Nephron progenitor cell (in vitro differentiated cells): ENCODE data around the gene AGAP3.
A peak's percentile ranks its signal among the peaks of the same experiment; 100 is the strongest.
"Not testable (repeated sequence)": the region's sequence is repeated elsewhere in the genome, so short reads cannot be mapped to it uniquely, and the experiment has no call there.

Experiments
- DNase-seq: peaks from one replicate; pipeline ENCODE4 v3.0.0; 2021
- H3K27ac Mint-ChIP-seq: 2 replicates; pipeline ENCODE4 v1.8.0; 2021; ENCODE audit warnings: mild to moderate bottlenecking, moderate library complexity, mixed read lengths
- H3K27me3 Mint-ChIP-seq: 2 replicates; pipeline ENCODE4 v1.8.0; 2021; ENCODE audit warnings: mild to moderate bottlenecking, low read depth, mixed read lengths; ENCODE audit not compliant: poor library complexity
- H3K36me3 Mint-ChIP-seq: 2 replicates; pipeline ENCODE4 v1.8.0; 2021; ENCODE audit warnings: low read depth, mixed read lengths
- H3K4me1 Mint-ChIP-seq: 2 replicates; pipeline ENCODE4 v1.8.0; 2021; ENCODE audit warnings: mixed read lengths
- H3K4me3 Mint-ChIP-seq: 2 replicates; pipeline ENCODE4 v1.8.0; 2021; ENCODE audit warnings: mild to moderate bottlenecking, moderate library complexity, mixed read lengths
- H3K9me3 Mint-ChIP-seq: 2 replicates; pipeline ENCODE4 v1.8.0; 2021; ENCODE audit warnings: mild to moderate bottlenecking, moderate library complexity, mixed read lengths
- CTCF ChIP-seq: fragments of 200-600 bp; sonication (generic); IDR thresholded peaks from 2 replicates; pipeline ENCODE4 v1.5.0; 2021; ENCODE audit warnings: antibody characterized with exemption

Gene AGAP3

GRCh38 chr7:151085691-151086620, at the start of gene AGAP3:
TSS of gene AGAP3 (plus strand) at chr7:151086475. CDS start at chr7:151086742, 267 bp downstream.
- H3K27me3 Mint-ChIP-seq, result peaks cover 4% of the 10 kb centered on the region
- H3K9me3 Mint-ChIP-seq, result no peaks in the 10 kb centered on the region
- peak; percentile 89 for DNase-seq
- H3K4me1 Mint-ChIP-seq, result peaks cover 59% of the 10 kb centered on the region
- peak within 1 kb of the TSS; percentile 89 for H3K4me3 Mint-ChIP-seq
- H3K36me3 Mint-ChIP-seq, result no peaks in the 10 kb centered on the region
- no peak for TF ChIP-seq CTCF
- peak within 1 kb of the TSS; percentile 90 for H3K27ac Mint-ChIP-seq

- H3K36me3 Mint-ChIP-seq, result no peaks in the 10 kb centered on the region
- H3K27ac Mint-ChIP-seq, result peak overlapping the region; percentile 88
- DNase-seq, result peak; percentile 28
- H3K4me3 Mint-ChIP-seq, result no peak overlapping the region
- H3K4me1 Mint-ChIP-seq, result peaks cover 17% of the 10 kb centered on the region
- peaks cover 8% of the 10 kb centered on the region for H3K27me3 Mint-ChIP-seq
- TF ChIP-seq CTCF, result no peak
- H3K9me3 Mint-ChIP-seq, result no peaks in the 10 kb centered on the region
Measured at GRCh38 chr7:151038951-151039849, 47.1 kb upstream of the AGAP3 start.

- H3K36me3 Mint-ChIP-seq, result no peaks in the 10 kb centered on the region
- DNase-seq, result no peak
- peaks cover 8% of the 10 kb centered on the region for H3K27me3 Mint-ChIP-seq
- no peaks in the 10 kb centered on the region for H3K9me3 Mint-ChIP-seq
- TF ChIP-seq CTCF, result no peak
- H3K27ac Mint-ChIP-seq, result peak overlapping the region; percentile 64
- H3K4me3 Mint-ChIP-seq, result no peak overlapping the region
- peaks cover 17% of the 10 kb centered on the region for H3K4me1 Mint-ChIP-seq
Measured at GRCh38 chr7:151039850-151040548, 46.3 kb upstream of the AGAP3 start.

GRCh38 chr7:151040616-151041375, 45.5 kb upstream of the AGAP3 start:
- Mint-ChIP-seq H3K4me3 (no peak overlapping the region), H3K27ac (no peak overlapping the region), H3K4me1 (peaks cover 17% of the 10 kb centered on the region)

GRCh38 chr7:151043449-151043848, 42.8 kb upstream of the AGAP3 start:
- Mint-ChIP-seq H3K4me1 (peaks cover 32% of the 10 kb centered on the region), H3K27me3 (peaks cover 19% of the 10 kb centered on the region)
- H3K27ac Mint-ChIP-seq, H3K36me3 Mint-ChIP-seq, H3K4me3 Mint-ChIP-seq, H3K9me3 Mint-ChIP-seq, DNase-seq: not testable (repeated sequence)

More at GRCh38 chr7:151040616-151041375, 45.5 kb upstream of the AGAP3 start:
- peaks cover 8% of the 10 kb centered on the region for H3K27me3 Mint-ChIP-seq
- H3K9me3 Mint-ChIP-seq, result no peaks in the 10 kb centered on the region
- no peaks in the 10 kb centered on the region for H3K36me3 Mint-ChIP-seq
- TF ChIP-seq CTCF, result no peak
- DNase-seq, result no peak
